Mesenchymal stem cell (in vitro differentiated cells and primary cell): Measurements from ENCODE around the gene SEPTIN10.

Experiments
- DNase-seq: peaks from one replicate; pipeline ENCODE4 v3.0.0-alpha.2; 2013
- H2AFZ ChIP-seq: one replicate; pipeline ENCODE4 v1.6.1; 2013; ENCODE audit warnings: low read depth, mild to moderate bottlenecking, control low read depth, inconsistent platforms, low read length, moderate library complexity
- H2AK5ac ChIP-seq: 2 replicates; pipeline ENCODE4 v1.6.1; 2013; ENCODE audit warnings: low read length, moderate library complexity, mild to moderate bottlenecking, inconsistent platforms; ENCODE audit not compliant: severe bottlenecking
- H2BK120ac ChIP-seq: one replicate; pipeline ENCODE4 v1.6.1; 2013; ENCODE audit warnings: low read depth, mild to moderate bottlenecking, inconsistent platforms, low read length, moderate library complexity
- H2BK12ac ChIP-seq, 2 experiments: one replicate each; pipeline ENCODE4 v1.6.1; 2013; ENCODE audit warnings: inconsistent platforms in 2 of 2, low read length in 2 of 2, mild to moderate bottlenecking in 2 of 2, moderate library complexity in 2 of 2, control low read depth in 1 of 2
- H2BK15ac ChIP-seq: one replicate; pipeline ENCODE4 v1.6.1; 2013; ENCODE audit warnings: mild to moderate bottlenecking, low read depth, inconsistent platforms; ENCODE audit not compliant: poor library complexity, severe bottlenecking
- H2BK5ac ChIP-seq: 2 replicates; pipeline ENCODE4 v1.6.1; 2013; ENCODE audit warnings: low read depth, mild to moderate bottlenecking, low read length, control low read depth, inconsistent platforms; ENCODE audit not compliant: poor library complexity, severe bottlenecking
- H3K14ac ChIP-seq, 2 experiments: one replicate each; pipeline ENCODE4 v1.6.1; 2013; ENCODE audit warnings: inconsistent platforms in 2 of 2, low read length in 2 of 2, control low read depth in 1 of 2, mild to moderate bottlenecking in 1 of 2, moderate library complexity in 1 of 2
- H3K18ac ChIP-seq, 2 experiments: one replicate each; pipeline ENCODE4 v1.6.1; 2013; ENCODE audit warnings: inconsistent platforms in 2 of 2, low read length in 2 of 2, control low read depth in 1 of 2, low read depth in 1 of 2, mild to moderate bottlenecking in 1 of 2
- H3K23ac ChIP-seq, 2 experiments: one replicate each; pipeline ENCODE4 v1.6.1; 2013; ENCODE audit warnings: inconsistent platforms in 2 of 2, low read length in 2 of 2, mild to moderate bottlenecking in 2 of 2, moderate library complexity in 2 of 2, control low read depth in 1 of 2
- H3K27ac ChIP-seq: 2 replicates; pipeline ENCODE4 v1.5.1; 2013; ENCODE audit warnings: mild to moderate bottlenecking, moderate library complexity, low read length, control low read depth, inconsistent platforms; ENCODE audit not compliant: poor library complexity, severe bottlenecking
- H3K27me3 ChIP-seq, 2 experiments: 2 replicates each; pipeline versions ENCODE4 v1.6.1 to v1.7.0; 2013; ENCODE audit warnings: low read length in 2 of 2, mild to moderate bottlenecking in 2 of 2, moderate library complexity in 2 of 2, control low read depth in 1 of 2, inconsistent platforms in 1 of 2; ENCODE audit not compliant: control insufficient read depth in 1 of 2, insufficient read depth in 1 of 2
- H3K36me3 ChIP-seq, 2 experiments: 2 replicates each; pipeline versions ENCODE4 v1.6.1 to v1.7.0; 2013; ENCODE audit warnings: low read length in 2 of 2, control low read depth in 1 of 2, inconsistent platforms in 1 of 2, low read depth in 1 of 2, mild to moderate bottlenecking in 1 of 2; ENCODE audit not compliant: insufficient read depth in 2 of 2, control insufficient read depth in 1 of 2
- H3K4ac ChIP-seq, 2 experiments: one replicate each; pipeline ENCODE4 v1.6.1; 2013; ENCODE audit warnings: inconsistent platforms in 2 of 2, low read length in 2 of 2, mild to moderate bottlenecking in 2 of 2, moderate library complexity in 2 of 2, control low read depth in 1 of 2, low read depth in 1 of 2
- H3K4me1 ChIP-seq: 2 replicates; pipeline ENCODE4 v1.6.1; 2013; ENCODE audit warnings: low read depth, low read length, control low read depth; ENCODE audit not compliant: control insufficient read depth, insufficient read depth
- H3K4me2 ChIP-seq: 2 replicates; pipeline ENCODE4 v1.6.1; 2013; ENCODE audit warnings: low read length, mild to moderate bottlenecking, inconsistent platforms; ENCODE audit not compliant: poor library complexity, severe bottlenecking
- H3K4me3 ChIP-seq, 2 experiments: 2 replicates each; pipeline versions ENCODE4 v1.5.1 to v1.7.0; 2013; ENCODE audit warnings: low read length in 2 of 2, mild to moderate bottlenecking in 2 of 2, control low read depth in 1 of 2, low read depth in 1 of 2; ENCODE audit not compliant: insufficient read depth in 1 of 2
- H3K79me1 ChIP-seq: replicated peaks from 2 replicates; pipeline ENCODE4 v1.6.1; 2013; ENCODE audit warnings: mild to moderate bottlenecking, control low read depth, low read length, inconsistent platforms; ENCODE audit not compliant: poor library complexity, severe bottlenecking
- H3K9ac ChIP-seq: 2 replicates; pipeline ENCODE4 v1.7.0; 2013; ENCODE audit warnings: mild to moderate bottlenecking, low read length, moderate library complexity
- H3K9me3 ChIP-seq: 2 replicates; pipeline ENCODE4 v1.7.0; 2013; ENCODE audit warnings: mild to moderate bottlenecking, low read length; ENCODE audit not compliant: control insufficient read depth
- H4K8ac ChIP-seq: one replicate; pipeline ENCODE4 v1.6.1; 2013; ENCODE audit warnings: inconsistent platforms, mild to moderate bottlenecking, low read length, moderate library complexity
- H4K91ac ChIP-seq: one replicate; pipeline ENCODE4 v1.6.1; 2013; ENCODE audit warnings: mild to moderate bottlenecking, low read length, inconsistent platforms
- WGBS: methylation state at CpG from one replicate; pipeline ENCODE4 v1.1.7; 2013; ENCODE audit warnings: mixed read lengths; 5-methylcytosine and 5-hydroxymethylcytosine counted together

Gene SEPTIN10

GRCh38 chr2:109624339-109624738 lies 10.6 kb upstream of the SEPTIN10 start:
- Histone ChIP-seq H4K8ac (no peak overlapping the region), H4K91ac (no peak overlapping the region), H3K27me3 (peaks cover 8 to 14% of the 10 kb centered on the region in 2 experiments), H3K27ac (no peak overlapping the region), H3K36me3 (no peaks in the 10 kb centered on the region), H3K4ac (no peak overlapping the region), H3K9ac (no peak overlapping the region), H2BK120ac (no peak overlapping the region), H3K9me3 (no peaks in the 10 kb centered on the region), H2BK12ac (no peak overlapping the region), H2BK15ac (no peak overlapping the region), H3K79me1 (no peaks in the 10 kb centered on the region), H3K23ac (peak overlapping the region in 1 of 2 experiments; percentile 24), H3K4me3 (no peak overlapping the region), H3K14ac (no peak overlapping the region), H3K4me1 (no peaks in the 10 kb centered on the region), H2BK5ac (no peak overlapping the region), H2AK5ac (no peak overlapping the region), H2AFZ (peak overlapping the region; percentile 27), H3K4me2 (no peak overlapping the region), H3K18ac (no peak overlapping the region)
- 97% methylated on average over 2 of the region's 4 CpGs for WGBS
- DNase-seq = no peak

GRCh38 chr2:109623923-109624322 lies 10.2 kb upstream of the SEPTIN10 start:
- Histone ChIP-seq H3K18ac (no peak overlapping the region), H2BK5ac (no peak overlapping the region), H3K23ac (no peak overlapping the region), H3K9me3 (no peaks in the 10 kb centered on the region), H3K4me3 (no peak overlapping the region), H2AFZ (no peak overlapping the region), H3K4me1 (no peaks in the 10 kb centered on the region), H3K9ac (no peak overlapping the region), H2BK120ac (no peak overlapping the region), H3K14ac (no peak overlapping the region), H2AK5ac (no peak overlapping the region), H3K4me2 (no peak overlapping the region), H3K4ac (no peak overlapping the region), H2BK12ac (no peak overlapping the region), H4K8ac (no peak overlapping the region), H3K36me3 (no peaks in the 10 kb centered on the region), H4K91ac (no peak overlapping the region), H3K27me3 (peaks cover 8 to 14% of the 10 kb centered on the region in 2 experiments), H2BK15ac (no peak overlapping the region), H3K27ac (no peak overlapping the region), H3K79me1 (no peaks in the 10 kb centered on the region)
- DNase-seq = no peak
- 93% methylated on average over 2 of the region's 4 CpGs for WGBS

GRCh38 chr2:109623297-109623696 lies 9.5 kb upstream of the SEPTIN10 start:
- no peak for DNase-seq
- Histone ChIP-seq H4K91ac (no peak overlapping the region), H4K8ac (no peak overlapping the region), H2BK15ac (no peak overlapping the region), H3K4me3 (no peak overlapping the region), H2AK5ac (no peak overlapping the region), H3K9me3 (no peaks in the 10 kb centered on the region), H2BK12ac (no peak overlapping the region), H2AFZ (no peak overlapping the region), H3K23ac (no peak overlapping the region), H2BK5ac (no peak overlapping the region), H3K4me1 (no peaks in the 10 kb centered on the region), H3K27me3 (peaks cover 8 to 14% of the 10 kb centered on the region in 2 experiments), H2BK120ac (no peak overlapping the region), H3K36me3 (no peaks in the 10 kb centered on the region), H3K27ac (no peak overlapping the region), H3K4me2 (no peak overlapping the region), H3K4ac (no peak overlapping the region), H3K79me1 (no peaks in the 10 kb centered on the region), H3K18ac (no peak overlapping the region), H3K9ac (no peak overlapping the region), H3K14ac (no peak overlapping the region)
- WGBS = 88% methylated on average over 5 of the region's 5 CpGs

- WGBS = 71% methylated on average over 2 of the region's 4 CpGs
- no peak overlapping the region for H4K91ac ChIP-seq
- H4K8ac ChIP-seq = no peak overlapping the region
Observed at GRCh38 chr2:109619032-109619615, 5.4 kb upstream of the SEPTIN10 start.

More at GRCh38 chr2:109619032-109619615, 5.4 kb upstream of the SEPTIN10 start:
- Histone ChIP-seq H3K14ac (no peak overlapping the region), H2BK12ac (no peak overlapping the region), H2AK5ac (no peak overlapping the region), H3K4me3 (no peak overlapping the region), H2BK15ac (no peak overlapping the region), H3K9ac (no peak overlapping the region), H3K27ac (no peak overlapping the region), H3K36me3 (no peaks in the 10 kb centered on the region), H3K4me2 (no peak overlapping the region), H3K79me1 (peaks cover 16% of the 10 kb centered on the region), H3K23ac (no peak overlapping the region), H3K27me3 (peaks cover 8 to 13% of the 10 kb centered on the region in 2 experiments), H3K4ac (no peak overlapping the region), H2BK120ac (no peak overlapping the region), H3K4me1 (peaks cover 13% of the 10 kb centered on the region), H2BK5ac (no peak overlapping the region), H3K9me3 (no peaks in the 10 kb centered on the region), H3K18ac (no peak overlapping the region), H2AFZ (no peak overlapping the region)
- no peak for DNase-seq
